NCI-H2227 treated with DMSO at 0.1 percent for 48 hours (cell line): Measurements from ENCODE around the gene EIF2S2.
"Not testable (repeated sequence)": the region's sequence is repeated elsewhere in the genome, so short reads cannot be mapped to it uniquely, and the experiment has no call there.

Experiments
- DNase-seq: peaks from one replicate; lab custom pipeline; 2025; lab: John Stamatoyannopoulos, UW

The EIF2S2 gene

GRCh38 chr20:34111702-34112599 is at the start of gene EIF2S2:
TSS of gene EIF2S2 (minus strand) at chr20:34112243. CDS start at chr20:34112110, 133 bp downstream.
- peak; percentile 95 for DNase-seq

- DNase-seq: not testable (repeated sequence)
Measured at GRCh38 chr20:34157697-34158096, 45.7 kb upstream of the EIF2S2 start.

- no peak for DNase-seq
Measured at GRCh38 chr20:34155836-34156235, 43.8 kb upstream of the EIF2S2 start.

GRCh38 chr20:34153169-34153568 is 41.1 kb upstream of the EIF2S2 start:
- DNase-seq: not testable (repeated sequence)

- not testable (repeated sequence) for DNase-seq
Measured at GRCh38 chr20:34152073-34152472, 40.0 kb upstream of the EIF2S2 start.

GRCh38 chr20:34150306-34151000 is 38.4 kb upstream of the EIF2S2 start:
- no peak for DNase-seq

GRCh38 chr20:34145280-34145819 is 33.3 kb upstream of the EIF2S2 start:
- no peak for DNase-seq

GRCh38 chr20:34143951-34144350 is 31.9 kb upstream of the EIF2S2 start:
- no peak for DNase-seq

- no peak for DNase-seq
Measured at GRCh38 chr20:34142121-34142520, 30.1 kb upstream of the EIF2S2 start.

GRCh38 chr20:34141293-34141692 is 29.2 kb upstream of the EIF2S2 start:
- DNase-seq: no peak

- DNase-seq: not testable (repeated sequence)
Measured at GRCh38 chr20:34135525-34136275, 23.7 kb upstream of the EIF2S2 start.

GRCh38 chr20:34133365-34133860 is 21.4 kb upstream of the EIF2S2 start:
- peak; percentile 14 for DNase-seq

- not testable (repeated sequence) for DNase-seq
Measured at GRCh38 chr20:34132943-34133342, 20.9 kb upstream of the EIF2S2 start.

GRCh38 chr20:34132491-34132890 is 20.4 kb upstream of the EIF2S2 start:
- DNase-seq: not testable (repeated sequence)

- DNase-seq: no peak
Measured at GRCh38 chr20:34131491-34131890, 19.4 kb upstream of the EIF2S2 start.

- peak; percentile 79 for DNase-seq
Measured at GRCh38 chr20:34129518-34130162, 17.6 kb upstream of the EIF2S2 start.

- DNase-seq: no peak
Measured at GRCh38 chr20:34127792-34128191, 15.7 kb upstream of the EIF2S2 start.

- no peak for DNase-seq
Measured at GRCh38 chr20:34124469-34125249, 12.6 kb upstream of the EIF2S2 start.

- DNase-seq: no peak
Measured at GRCh38 chr20:34123309-34123708, 11.3 kb upstream of the EIF2S2 start.

- no peak for DNase-seq
Measured at GRCh38 chr20:34122274-34122980, 10.4 kb upstream of the EIF2S2 start.
